Adrenal gland (tissue), 12 donors: Measurements from ENCODE around the gene LARP1. TPM values are rescaled to one million over a fixed set of nuclear protein-coding genes. Genes with fewer than 3 reads are reported as not detected.
"Not testable (repeated sequence)": the region's sequence is repeated elsewhere in the genome, so short reads cannot be mapped to it uniquely, and the experiment has no call there.

ENCODE experiments used
- DNase-seq, 7 donors: peaks; one replicate each; pipeline ENCODE4 v3.0.0-alpha.2; 2019 to 2020
- H3K27ac ChIP-seq, 5 donors: fragments of 200-600 bp; sonication (generic) in 4 of 5; 1 replicate in 3 of 5; 2 replicates in 2 of 5; pipeline versions ENCODE4 v1.5.1 to v1.8.0; 2016 to 2020; ENCODE audit warnings: mild to moderate bottlenecking in 1 of 5
- H3K27me3 ChIP-seq: fragments of 200-600 bp; 2 replicates; pipeline ENCODE4 v1.8.0; 2021
- H3K36me3 ChIP-seq, 2 donors: fragments of 200-600 bp; replicated peaks in 1 of 2; 1 replicate in 1 of 2; 2 replicates in 1 of 2; pipeline versions ENCODE4 v1.5.1 to v1.8.0; 2018 to 2022
- H3K4me1 ChIP-seq, 2 donors: fragments of 200-600 bp; replicated peaks in 1 of 2; 1 replicate in 1 of 2; 2 replicates in 1 of 2; pipeline versions ENCODE4 v1.5.1 to v1.8.0; 2018 to 2021
- H3K4me3 ChIP-seq, 4 donors: fragments of 200-600 bp; sonication (generic) in 3 of 4; one replicate each; pipeline ENCODE4 v1.5.1; 2016 to 2018
- H3K9me3 ChIP-seq, 3 donors: fragments of 200-600 bp; sonication (generic) in 1 of 3; replicated peaks in 1 of 3; 1 replicate in 2 of 3; 2 replicates in 1 of 3; pipeline versions ENCODE4 v1.5.1 to v1.8.0; 2016 to 2021
- CTCF ChIP-seq, 6 experiments: fragments of 450-650 bp in 4 of 6; fragments of 200-600 bp in 2 of 6; sonication (generic) in 1 of 6; IDR thresholded peaks; 1 replicate in 5 of 6; 2 replicates in 1 of 6; pipeline versions ENCODE4 v1.5.1 to v1.8.0; 2016 to 2021; ENCODE audit warnings: antibody characterized with exemption in 6 of 6, mild to moderate bottlenecking in 2 of 6, moderate library complexity in 1 of 6
- POLR2A ChIP-seq, 2 donors: fragments of 450-650 bp; IDR thresholded peaks; one replicate each; pipeline ENCODE4 v1.6.1; 2017; ENCODE audit warnings: antibody characterized with exemption in 2 of 2, mild to moderate bottlenecking in 2 of 2, moderate library complexity in 1 of 2
- WGBS, 4 donors: extraction: QIAGEN DNeasy Blood & Tissue Kit in 2 of 4; methylation state at CpG; one replicate each; pipeline versions ENCODE4 v1.1.5 to v1.1.7; 2013 to 2017; 5-methylcytosine and 5-hydroxymethylcytosine counted together
- intact Hi-C, 2 donors: fragments of 100-400 bp; cut with DNase I; formaldehyde crosslinking; loops; one replicate each; pipeline versions ENCODE4 v1.14.1 to v1.15.0; 2022 to 2023
- polyA plus RNA-seq, 3 donors: library from polyadenylated mRNA; stranded (reverse); fragments of 200-250 nt in 2 of 3; fragments of 350-450 nt in 1 of 3; fragmentation: Illumina TruSeq in 1 of 3; extraction: RNeasy Lipid Tissue Mini Kit (QIAGEN cat#74804) in 1 of 3; gene quantifications; one replicate each; pipeline ENCODE4 v1.2.3, GENCODE V29; 2013 to 2014
- total RNA-seq, 9 donors: library from RNA; depleted of rRNA in 4 of 9; stranded (reverse); fragments of >200 nt in 4 of 9; fragments of 120-200 nt in 1 of 9; fragmentation: NEBNext Ultra II Directional in 1 of 9; extraction: Animal tissue kit (Norgen Biotek cat#: 25700) in 1 of 9; gene quantifications; one replicate each; pipeline versions ENCODE4 v1.1.0 to v1.2.4, GENCODE V29; 2013 to 2023
- donor health status: healthy with polysubstance abuse.
- donor health status: Bipolar disorder and iron deficiency.
- donor health status: DM: yes; HTN: yes; CAD: no.
- donor health status: DM: no; HTN: no; CAD: no.
- donor health status: DM: no; HTN: no; CAD: no.
- donor health status: DM: yes; HTN: yes; CAD: no.

LARP1 gene
- total and polyA plus RNA-seq, 12 donors, result 30.5 to 209 (median 126) TPM

DNA sequence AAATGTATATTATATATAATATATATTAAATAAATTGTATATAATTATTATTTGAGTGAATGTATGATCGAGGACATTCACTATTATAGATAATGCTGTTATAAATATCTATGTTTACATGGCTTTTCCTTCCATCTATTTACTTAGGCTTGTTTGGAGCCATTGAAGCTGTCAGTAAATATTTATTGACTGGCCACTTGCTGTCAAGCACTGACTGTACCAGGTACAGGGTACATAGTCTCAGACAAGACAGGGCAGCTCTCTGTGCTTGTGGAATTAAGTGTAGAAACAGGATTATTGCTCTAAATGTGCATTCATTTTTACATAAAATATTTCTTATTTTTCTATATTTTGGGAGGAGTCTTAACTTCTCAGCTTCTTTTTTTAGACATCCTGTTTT, 78.9 kb downstream of the LARP1 start:
- 89 to 97% (median 92%) methylated on average over 1 of the region's 1 CpG for WGBS, 4 donors
- H3K36me3 ChIP-seq, result peaks cover 0 to 27% of the 10 kb centered on the region in 2 donors
- H3K27me3 ChIP-seq, result no peaks in the 10 kb centered on the region
- DNase-seq, result no peak
- intact Hi-C loops, result no loop called here
- peak overlapping the region in 1 of 5 donors; percentile 60 for H3K27ac ChIP-seq
- no peaks in the 10 kb centered on the region for H3K9me3 ChIP-seq
- TF ChIP-seq CTCF (IDR thresholded peaks at IDR 0.05), result no peak
- TF ChIP-seq POLR2A (IDR thresholded peaks at IDR 0.05), result no peak
- H3K4me1 ChIP-seq, result peaks cover 3 to 15% of the 10 kb centered on the region in 2 donors
- H3K4me3 ChIP-seq, result no peak overlapping the region

DNA sequence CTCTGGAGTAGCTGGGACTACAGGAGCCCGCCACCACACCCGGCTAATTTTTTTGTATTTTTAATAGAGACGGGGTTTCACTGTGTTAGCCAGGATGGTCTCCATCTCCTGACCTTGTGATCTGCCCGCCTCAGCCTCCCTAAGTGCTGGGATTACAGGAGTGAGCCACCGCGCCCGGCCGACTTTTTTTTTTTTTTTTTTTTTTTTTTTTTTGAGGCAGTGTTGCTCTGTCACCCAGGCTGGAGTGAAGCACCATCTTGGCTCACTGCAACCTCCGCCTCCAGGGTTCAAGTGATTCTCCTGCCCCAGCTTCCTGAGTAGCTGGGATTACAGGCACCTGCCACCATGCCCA, 80.5 kb downstream of the LARP1 start:
- WGBS, 4 donors, result 61 to 76% (median 72%) methylated on average over 9 of the region's 9 CpGs
- H3K27ac ChIP-seq, result peak overlapping the region in 3 of 5 donors; percentile 58 to 77 (median 60)
- H3K27me3 ChIP-seq, intact Hi-C loops, H3K9me3 ChIP-seq, H3K4me3 ChIP-seq: not testable (repeated sequence)
- DNase-seq, result peak in 1 of 7 donors; percentile 22
- H3K4me1 ChIP-seq, result peaks cover 3 to 15% of the 10 kb centered on the region in 2 donors
- H3K36me3 ChIP-seq, result peaks cover 0 to 12% of the 10 kb centered on the region in 2 donors

GRCh38 chr5:154836225-154836624, 81.0 kb downstream of the LARP1 start:
- DNase-seq, result no peak
- H3K9me3 ChIP-seq, result no peaks in the 10 kb centered on the region
- no peaks in the 10 kb centered on the region for H3K27me3 ChIP-seq
- H3K4me3 ChIP-seq, result no peak overlapping the region
- H3K36me3 ChIP-seq, result peaks cover 0 to 12% of the 10 kb centered on the region in 2 donors
- TF ChIP-seq CTCF (IDR thresholded peaks at IDR 0.05) (no peak), POLR2A (IDR thresholded peaks at IDR 0.05) (no peak)
- intact Hi-C loops, result no loop called here
- 80 to 90% (median 88%) methylated on average over 6 of the region's 6 CpGs for WGBS, 4 donors
- peak overlapping the region in 2 of 5 donors; percentile 60 to 77 for H3K27ac ChIP-seq
- peaks cover 3 to 15% of the 10 kb centered on the region in 2 donors for H3K4me1 ChIP-seq

GRCh38 chr5:154837009-154837901, 82.1 kb downstream of the LARP1 start:
- Histone ChIP-seq H3K36me3 (peaks cover 0 to 9% of the 10 kb centered on the region in 2 donors), H3K4me3 (no peak overlapping the region), H3K27ac (no peak overlapping the region), H3K4me1 (peaks cover 3 to 15% of the 10 kb centered on the region in 2 donors), H3K9me3 (no peaks in the 10 kb centered on the region), H3K27me3 (no peaks in the 10 kb centered on the region)
- intact Hi-C loops, result no loop called here
- whole genome bisulfite sequencing, 4 donors, result 73 to 85% (median 81%) methylated on average over 6 of the region's 6 CpGs
- DNase-seq, result no peak
- TF ChIP-seq POLR2A (IDR thresholded peaks at IDR 0.05) (no peak), CTCF (IDR thresholded peaks at IDR 0.05) (no peak)
